AG10803 (cell line): ENCODE results near the gene XKR8.

ENCODE experiments used
- DNase-seq: peaks from one replicate; pipeline ENCODE4 v3.0.0; 2010; ENCODE audit warnings: low read depth
- H3K4me3 ChIP-seq: 2 replicates; pipeline ENCODE4 v1.5.1; 2011; ENCODE audit warnings: mild to moderate bottlenecking, low read length, control low read depth
- CTCF ChIP-seq: conservative IDR thresholded peaks from 2 replicates; pipeline ENCODE4 v1.5.1; 2011; ENCODE audit warnings: mild to moderate bottlenecking, low read length, control low read depth, inconsistent platforms

Gene XKR8

GRCh38 chr1:28010969-28011368 lies 51.2 kb downstream of the XKR8 start:
- no peak overlapping the region for H3K4me3 ChIP-seq
- TF ChIP-seq CTCF: no peak
- DNase-seq: no peak
